WTC11 (cell line): ENCODE measurements around the gene DNM1. TPM values are rescaled to one million over a fixed set of nuclear protein-coding genes. Genes with fewer than 3 reads are reported as not detected.

Experiments
- ATAC-seq: fragments of 200-7000 bp; cut with Tn5 transposase; 2 replicates; pipeline ENCODE4 v1.10.0; 2021; ENCODE audit warnings: mild to moderate bottlenecking, moderate library complexity
- CTCF ChIA-PET: fragments of 300-600 bp; sonication (Branson Sonifier 250); formaldehyde crosslinking; loops from one replicate; lab custom pipeline; 2021; ENCODE audit warnings: antibody characterized with exemption; lab: Charles Lee
- POLR2A ChIA-PET: fragments of 350-600 bp; sonication (Branson Sonifier 250); formaldehyde crosslinking; loops from one replicate; lab custom pipeline; 2021; ENCODE audit warnings: antibody characterized with exemption; lab: Charles Lee
- DNase-seq: peaks from one replicate; pipeline ENCODE4 v3.0.0; 2021; ENCODE audit warnings: low spot score
- H3K27ac Mint-ChIP-seq: 2 replicates; pipeline ENCODE4 v1.8.0; 2021; ENCODE audit warnings: mixed read lengths
- H3K27me3 Mint-ChIP-seq: 2 replicates; pipeline ENCODE4 v1.8.0; 2021; ENCODE audit warnings: low read depth, mild to moderate bottlenecking, moderate library complexity, mixed read lengths
- H3K36me3 Mint-ChIP-seq: 2 replicates; pipeline ENCODE4 v1.8.0; 2021; ENCODE audit warnings: mixed read lengths
- H3K4me1 Mint-ChIP-seq: 2 replicates; pipeline ENCODE4 v1.8.0; 2022; ENCODE audit warnings: mixed read lengths
- H3K4me3 Mint-ChIP-seq: 2 replicates; pipeline ENCODE4 v1.8.0; 2021; ENCODE audit warnings: mild to moderate bottlenecking, moderate library complexity, mixed read lengths
- H3K9me3 Mint-ChIP-seq: 2 replicates; pipeline ENCODE4 v1.8.0; 2021; ENCODE audit warnings: mixed read lengths
- AR ChIP-seq: fragments of 250-450 bp; sonication (Bioruptor Pico); IDR thresholded peaks from 2 replicates; pipeline ENCODE4 v1.9.0; 2021; ENCODE audit warnings: mild to moderate bottlenecking
- ATF2 ChIP-seq: sonication (generic); formaldehyde crosslinking; IDR thresholded peaks from 2 replicates; pipeline ENCODE4 v1.8.1; 2022; ENCODE audit warnings: low read depth, missing genetic modification reagents, borderline replicate concordance
- CREM ChIP-seq: sonication (generic); formaldehyde crosslinking; IDR thresholded peaks from 2 replicates; pipeline ENCODE4 v1.8.1; 2022; ENCODE audit warnings: mild to moderate bottlenecking, missing genetic modification reagents, moderate library complexity
- ETV6 ChIP-seq: sonication (generic); formaldehyde crosslinking; IDR thresholded peaks from 2 replicates; pipeline ENCODE4 v1.8.1; 2022; ENCODE audit warnings: mild to moderate bottlenecking, missing genetic modification reagents
- FOXP4 ChIP-seq: sonication (generic); formaldehyde crosslinking; IDR thresholded peaks from 2 replicates; pipeline ENCODE4 v1.8.0; 2022; ENCODE audit warnings: mild to moderate bottlenecking, missing genetic modification reagents
- GABPB1 ChIP-seq: sonication (generic); formaldehyde crosslinking; IDR thresholded peaks from 2 replicates; pipeline ENCODE4 v1.8.1; 2023; ENCODE audit warnings: mild to moderate bottlenecking, missing genetic modification reagents
- IRF2 ChIP-seq: sonication (generic); formaldehyde crosslinking; IDR thresholded peaks from 2 replicates; pipeline ENCODE4 v1.8.0; 2022; ENCODE audit warnings: low read depth, missing genetic modification reagents, borderline replicate concordance
- KAT7 ChIP-seq: sonication (generic); formaldehyde crosslinking; IDR thresholded peaks from 2 replicates; pipeline ENCODE4 v1.8.1; 2023; ENCODE audit warnings: missing genetic modification reagents, mild to moderate bottlenecking, borderline replicate concordance
- MXD4 ChIP-seq: fragments of 250-450 bp; sonication (Bioruptor Pico); IDR thresholded peaks from 2 replicates; pipeline ENCODE4 v1.8.0; 2021; ENCODE audit warnings: mild to moderate bottlenecking, moderate library complexity, borderline replicate concordance
- NFE2L1 ChIP-seq: sonication (generic); formaldehyde crosslinking; IDR thresholded peaks from 2 replicates; pipeline ENCODE4 v1.8.1; 2023; ENCODE audit warnings: missing genetic modification reagents
- OVOL2 ChIP-seq: fragments of 250-450 bp; sonication (Bioruptor Pico); IDR thresholded peaks from 2 replicates; pipeline ENCODE4 v1.9.0; 2021; ENCODE audit warnings: mild to moderate bottlenecking, borderline replicate concordance
- RORB ChIP-seq: fragments of 250-450 bp; sonication (Bioruptor Pico); IDR thresholded peaks from 2 replicates; pipeline ENCODE4 v1.9.0; 2021; ENCODE audit warnings: mild to moderate bottlenecking
- SP1 ChIP-seq: sonication (generic); formaldehyde crosslinking; conservative IDR thresholded peaks from 2 replicates; pipeline ENCODE4 v1.8.1; 2022; ENCODE audit warnings: missing genetic modification reagents
- STAT6 ChIP-seq: sonication (generic); formaldehyde crosslinking; conservative IDR thresholded peaks from 2 replicates; pipeline ENCODE4 v1.8.1; 2023; ENCODE audit warnings: mild to moderate bottlenecking, low read depth, missing genetic modification reagents, moderate library complexity
- TEAD1 ChIP-seq: sonication (generic); formaldehyde crosslinking; IDR thresholded peaks from 2 replicates; pipeline ENCODE4 v1.8.0; 2022; ENCODE audit warnings: mild to moderate bottlenecking, missing genetic modification reagents
- TP53 ChIP-seq: sonication (generic); formaldehyde crosslinking; IDR thresholded peaks from 2 replicates; pipeline ENCODE4 v1.8.1; 2023; ENCODE audit warnings: mild to moderate bottlenecking, missing genetic modification reagents
- USF2 ChIP-seq: sonication (generic); formaldehyde crosslinking; IDR thresholded peaks from 2 replicates; pipeline ENCODE4 v1.8.1; 2023; ENCODE audit warnings: mild to moderate bottlenecking, missing genetic modification reagents, moderate library complexity
- ZNF121 ChIP-seq: sonication (generic); formaldehyde crosslinking; IDR thresholded peaks from 2 replicates; pipeline ENCODE4 v1.8.0; 2023; ENCODE audit warnings: missing genetic modification reagents
- ZNF219 ChIP-seq: sonication (generic); formaldehyde crosslinking; IDR thresholded peaks from 2 replicates; pipeline ENCODE4 v1.8.0; 2023; ENCODE audit warnings: missing genetic modification reagents, mild to moderate bottlenecking, borderline replicate concordance
- ZNF263 ChIP-seq: sonication (generic); formaldehyde crosslinking; IDR thresholded peaks from 2 replicates; pipeline ENCODE4 v1.8.1; 2022; ENCODE audit warnings: low read depth, mild to moderate bottlenecking, moderate library complexity, missing genetic modification reagents
- ZNF425 ChIP-seq: fragments of 250-450 bp; sonication (Bioruptor Pico); conservative IDR thresholded peaks from 2 replicates; pipeline ENCODE4 v1.9.0; 2021; ENCODE audit warnings: mild to moderate bottlenecking
- total RNA-seq: library from RNA; stranded (reverse); gene quantifications from 3 replicates; pipeline ENCODE4 v1.2.3, GENCODE V29; 2021

Gene DNM1
- total RNA-seq, 1 experiment from 2014 or later, result 79.0 TPM

GRCh38 chr9:128251732-128252100 is 48.5 kb downstream of the DNM1 start:
- peaks cover 9% of the 10 kb centered on the region for H3K27me3 Mint-ChIP-seq
- CTCF ChIA-PET, result interaction anchor here (0.7 to 0.9 kb wide), 2 partner anchors 8 to 53 kb away, joined by 3 read pairs; no protein-coding TSS in a partner anchor
- TF ChIP-seq MXD4 (no peak), RORB (CRISPR knock-in tag) (no peak), OVOL2 (CRISPR knock-in tag) (no peak)
- POLR2A ChIA-PET, result no interaction called here
- H3K4me3 Mint-ChIP-seq, result peak overlapping the region; percentile 87
- H3K4me1 Mint-ChIP-seq, result peaks cover 39% of the 10 kb centered on the region
- H3K27ac Mint-ChIP-seq, result no peak overlapping the region
- ATAC-seq (no peak), DNase-seq (no peak)
- H3K36me3 Mint-ChIP-seq, result peaks cover 4% of the 10 kb centered on the region
- H3K9me3 Mint-ChIP-seq, result no peaks in the 10 kb centered on the region

GRCh38 chr9:128252317-128253139 is 49.3 kb downstream of the DNM1 start:
- TF ChIP-seq ZNF263 (CRISPR knock-in tag) (no peak), IRF2 (CRISPR knock-in tag) (no peak), ZNF425 (CRISPR knock-in tag) (no peak), OVOL2 (CRISPR knock-in tag) (no peak), NFE2L1 (no peak), TP53 (CRISPR knock-in tag) (no peak), AR (no peak), SP1 (CRISPR knock-in tag) (no peak), KAT7 (CRISPR knock-in tag) (no peak), STAT6 (CRISPR knock-in tag) (no peak), USF2 (CRISPR knock-in tag) (no peak), GABPB1 (no peak), ZNF219 (CRISPR knock-in tag) (no peak), FOXP4 (CRISPR knock-in tag) (no peak), ZNF121 (CRISPR knock-in tag) (no peak), ATF2 (CRISPR knock-in tag) (no peak), TEAD1 (CRISPR knock-in tag) (no peak), CREM (CRISPR knock-in tag) (no peak), ETV6 (no peak)
- TF ChIP-seq, all 79 proteins: peak for 0
- DNase-seq (no peak), ATAC-seq (no peak)
- CTCF ChIA-PET, result interaction anchor here (1.1 to 2.9 kb wide), 3 partner anchors 12 to 128 kb away, joined by 3 to 14 read pairs (median 5); no protein-coding TSS in a partner anchor
- H3K36me3 Mint-ChIP-seq, result peaks cover 5% of the 10 kb centered on the region
- H3K4me1 Mint-ChIP-seq, result peaks cover 39% of the 10 kb centered on the region
- POLR2A ChIA-PET, result interaction anchor here (0.5 kb wide), 1 partner anchor 430 kb away, joined by 3 read pairs; no protein-coding TSS in a partner anchor
- no peaks in the 10 kb centered on the region for H3K9me3 Mint-ChIP-seq
- no peak overlapping the region; the same call in 1 of the 2 replicates for H3K27ac Mint-ChIP-seq
- peaks cover 9% of the 10 kb centered on the region for H3K27me3 Mint-ChIP-seq
- H3K4me3 Mint-ChIP-seq, result peak overlapping the region; percentile 87; the same call in 1 of the 2 replicates
